ENCODE results near the gene AGRN.

AGRN gene

GRCh38 chr1:1086911-1087341 is 67.0 kb downstream of the AGRN start:
- Histone ChIP-seq H3K9me3 (ENCODE audit: low read length) (no peaks in the 10 kb centered on the region), H3K4me3 (ENCODE audit: low read depth in 1 of 2, low read length in 2 of 2) (no peak overlapping the region), H3K4me1 (ENCODE audit: insufficient read depth, low read length) (no peaks in the 10 kb centered on the region), H3K36me3 (ENCODE audit: insufficient read depth, low read length) (no peaks in the 10 kb centered on the region), H3K27ac (ENCODE audit: low read depth, low read length) (no peak overlapping the region), H3K27me3 (ENCODE audit: control insufficient read depth in 1 of 2, insufficient read depth in 2 of 2, low read length in 2 of 2) (no peaks in the 10 kb centered on the region), H3K9ac (ENCODE audit: low read length) (no peak overlapping the region)

DNA sequence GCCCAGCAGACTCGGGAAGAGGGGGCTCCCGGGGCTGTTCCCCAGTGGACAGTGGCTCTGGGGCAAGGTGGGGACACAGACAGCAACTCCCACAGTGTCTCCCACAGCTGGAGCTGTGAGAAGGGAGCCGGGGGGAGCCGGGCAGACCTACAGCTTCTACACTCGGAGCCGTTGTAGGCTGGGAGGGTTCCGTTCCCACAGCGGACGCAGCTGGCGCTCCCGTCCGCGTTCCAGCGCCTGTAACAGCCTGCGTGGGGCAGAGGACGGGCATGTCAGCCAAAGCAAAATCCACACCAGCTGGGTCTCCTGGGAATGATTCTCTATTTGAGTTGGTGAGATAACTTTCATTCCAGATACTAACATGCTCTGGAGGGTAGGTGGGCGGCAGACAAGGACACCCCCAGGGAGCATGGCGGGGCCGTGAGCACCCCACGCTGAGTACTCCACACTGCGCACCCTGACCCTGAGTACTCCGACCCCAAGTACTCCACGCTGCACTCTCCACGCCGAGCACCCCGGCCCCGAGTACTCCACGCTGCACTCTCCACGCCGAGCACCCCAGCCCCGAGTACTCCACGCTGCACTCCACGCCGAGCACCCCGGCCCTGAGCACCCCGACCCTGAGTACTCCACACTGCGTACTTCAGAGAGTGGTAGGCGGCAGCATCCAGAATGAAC is 67.6 kb downstream of the AGRN start:
- H3K27me3 ChIP-seq (ENCODE audit: control insufficient read depth in 1 of 2, insufficient read depth in 2 of 2, low read length in 2 of 2): no peaks in the 10 kb centered on the region
- no peak overlapping the region for H3K27ac ChIP-seq (ENCODE audit: low read depth, low read length)
- no peaks in the 10 kb centered on the region for H3K4me1 ChIP-seq (ENCODE audit: insufficient read depth, low read length)
- no peak overlapping the region for H3K9ac ChIP-seq (ENCODE audit: low read length)
- H3K4me3 ChIP-seq (ENCODE audit: low read depth in 1 of 2, low read length in 2 of 2): no peak overlapping the region
- no peaks in the 10 kb centered on the region for H3K36me3 ChIP-seq (ENCODE audit: insufficient read depth, low read length)
- H3K9me3 ChIP-seq (ENCODE audit: low read length): no peaks in the 10 kb centered on the region

- Histone ChIP-seq H3K36me3 (ENCODE audit: insufficient read depth, low read length) (no peaks in the 10 kb centered on the region), H3K9ac (ENCODE audit: low read length) (no peak overlapping the region), H3K4me3 (ENCODE audit: low read depth in 1 of 2, low read length in 2 of 2) (no peak overlapping the region), H3K9me3 (ENCODE audit: low read length) (no peaks in the 10 kb centered on the region), H3K4me1 (ENCODE audit: insufficient read depth, low read length) (no peaks in the 10 kb centered on the region), H3K27me3 (ENCODE audit: control insufficient read depth in 1 of 2, insufficient read depth in 2 of 2, low read length in 2 of 2) (no peaks in the 10 kb centered on the region), H3K27ac (ENCODE audit: low read depth, low read length) (no peak overlapping the region)
Observed at GRCh38 chr1:1088029-1088800, 68.3 kb downstream of the AGRN start.

GRCh38 chr1:1088801-1089680 is 69.1 kb downstream of the AGRN start:
- Histone ChIP-seq H3K9ac (ENCODE audit: low read length) (no peak overlapping the region), H3K27ac (ENCODE audit: low read depth, low read length) (no peak overlapping the region), H3K27me3 (ENCODE audit: control insufficient read depth in 1 of 2, insufficient read depth in 2 of 2, low read length in 2 of 2) (no peaks in the 10 kb centered on the region), H3K9me3 (ENCODE audit: low read length) (no peaks in the 10 kb centered on the region), H3K4me1 (ENCODE audit: insufficient read depth, low read length) (no peaks in the 10 kb centered on the region), H3K4me3 (ENCODE audit: low read depth in 1 of 2, low read length in 2 of 2) (no peak overlapping the region), H3K36me3 (ENCODE audit: insufficient read depth, low read length) (no peaks in the 10 kb centered on the region)

GRCh38 chr1:1089731-1090423 is 70.0 kb downstream of the AGRN start:
- Histone ChIP-seq H3K36me3 (ENCODE audit: insufficient read depth, low read length) (no peaks in the 10 kb centered on the region), H3K27me3 (ENCODE audit: control insufficient read depth in 1 of 2, insufficient read depth in 2 of 2, low read length in 2 of 2) (no peaks in the 10 kb centered on the region), H3K4me3 (ENCODE audit: low read depth in 1 of 2, low read length in 2 of 2) (no peak overlapping the region), H3K4me1 (ENCODE audit: insufficient read depth, low read length) (no peaks in the 10 kb centered on the region), H3K9me3 (ENCODE audit: low read length) (no peaks in the 10 kb centered on the region), H3K27ac (ENCODE audit: low read depth, low read length) (no peak overlapping the region), H3K9ac (ENCODE audit: low read length) (no peak overlapping the region)

- H3K9ac ChIP-seq (ENCODE audit: low read length): no peak overlapping the region
- no peaks in the 10 kb centered on the region for H3K4me1 ChIP-seq (ENCODE audit: insufficient read depth, low read length)
- no peaks in the 10 kb centered on the region for H3K27me3 ChIP-seq (ENCODE audit: control insufficient read depth in 1 of 2, insufficient read depth in 2 of 2, low read length in 2 of 2)
- no peak overlapping the region for H3K27ac ChIP-seq (ENCODE audit: low read depth, low read length)
- no peak overlapping the region for H3K4me3 ChIP-seq (ENCODE audit: low read depth in 1 of 2, low read length in 2 of 2)
- H3K9me3 ChIP-seq (ENCODE audit: low read length): no peaks in the 10 kb centered on the region
- H3K36me3 ChIP-seq (ENCODE audit: insufficient read depth, low read length): no peaks in the 10 kb centered on the region
Observed at GRCh38 chr1:1090424-1091343, 70.8 kb downstream of the AGRN start.

GRCh38 chr1:1091344-1092148 is 71.6 kb downstream of the AGRN start:
- Histone ChIP-seq H3K27ac (ENCODE audit: low read depth, low read length) (no peak overlapping the region), H3K9ac (ENCODE audit: low read length) (no peak overlapping the region), H3K36me3 (ENCODE audit: insufficient read depth, low read length) (no peaks in the 10 kb centered on the region), H3K9me3 (ENCODE audit: low read length) (no peaks in the 10 kb centered on the region), H3K4me1 (ENCODE audit: insufficient read depth, low read length) (no peaks in the 10 kb centered on the region), H3K4me3 (ENCODE audit: low read depth in 1 of 2, low read length in 2 of 2) (no peak overlapping the region), H3K27me3 (ENCODE audit: control insufficient read depth in 1 of 2, insufficient read depth in 2 of 2, low read length in 2 of 2) (no peaks in the 10 kb centered on the region)

- no peaks in the 10 kb centered on the region for H3K36me3 ChIP-seq (ENCODE audit: insufficient read depth, low read length)
- no peak overlapping the region for H3K27ac ChIP-seq (ENCODE audit: low read depth, low read length)
- no peak overlapping the region for H3K9ac ChIP-seq (ENCODE audit: low read length)
Observed at GRCh38 chr1:1092149-1092855, 72.4 kb downstream of the AGRN start.

DNA sequence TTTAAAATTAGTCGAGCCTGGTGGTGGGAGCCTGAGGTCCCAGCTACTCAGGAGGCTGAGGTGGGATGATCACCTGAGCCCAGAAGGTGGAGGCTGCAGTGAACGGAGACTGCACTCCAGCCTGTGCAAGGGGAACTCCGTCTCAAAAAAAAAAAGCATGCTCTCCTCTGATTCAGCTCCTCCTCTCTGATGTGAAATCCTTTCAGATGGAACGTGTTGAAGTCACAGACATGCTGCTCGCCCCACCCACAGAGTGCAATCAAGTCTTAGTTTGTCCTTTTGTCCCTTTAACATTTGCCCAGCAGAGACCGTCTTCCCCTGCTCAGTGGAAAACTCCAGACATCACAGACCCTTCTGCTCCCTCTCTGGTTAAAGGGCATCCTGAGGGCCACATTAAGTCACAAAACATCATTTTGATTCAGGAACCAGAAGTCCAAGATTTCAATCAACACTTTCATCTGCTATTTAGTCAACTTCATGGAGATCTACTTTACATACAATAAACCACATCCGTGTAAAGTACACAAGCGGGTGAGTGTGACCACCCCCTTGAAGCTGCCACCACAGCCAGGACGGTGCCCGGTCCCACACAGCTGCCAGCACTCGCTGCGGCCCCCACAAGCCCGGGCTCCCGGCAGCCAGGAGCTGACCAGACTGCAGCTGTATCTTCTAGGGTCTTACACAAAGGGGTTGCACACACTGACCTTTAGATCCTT is 73.1 kb downstream of the AGRN start:
- Histone ChIP-seq H3K9me3 (ENCODE audit: low read length) (no peaks in the 10 kb centered on the region), H3K4me3 (ENCODE audit: low read depth in 1 of 2, low read length in 2 of 2) (no peak overlapping the region), H3K9ac (ENCODE audit: low read length) (no peak overlapping the region), H3K27ac (ENCODE audit: low read depth, low read length) (no peak overlapping the region), H3K27me3 (ENCODE audit: control insufficient read depth in 1 of 2, insufficient read depth in 2 of 2, low read length in 2 of 2) (no peaks in the 10 kb centered on the region), H3K36me3 (ENCODE audit: insufficient read depth, low read length) (no peaks in the 10 kb centered on the region), H3K4me1 (ENCODE audit: insufficient read depth, low read length) (no peaks in the 10 kb centered on the region)

More at GRCh38 chr1:1092149-1092855, 72.4 kb downstream of the AGRN start:
- Histone ChIP-seq H3K4me1 (ENCODE audit: insufficient read depth, low read length) (no peaks in the 10 kb centered on the region), H3K9me3 (ENCODE audit: low read length) (no peaks in the 10 kb centered on the region), H3K27me3 (ENCODE audit: control insufficient read depth in 1 of 2, insufficient read depth in 2 of 2, low read length in 2 of 2) (no peaks in the 10 kb centered on the region), H3K4me3 (ENCODE audit: low read depth in 1 of 2, low read length in 2 of 2) (no peak overlapping the region)

Measured in muscle layer of colon (tissue), 2 donors.